ENCODE data around the gene TEX264. TPM values are rescaled to one million over a fixed set of nuclear protein-coding genes. Genes with fewer than 3 reads are reported as not detected.

TEX264 gene
- total and polyA plus RNA-seq, 5 donors from 2014 or later, result 47.0 to 165 (median 135) TPM

GRCh38 chr3:51682079-51682478, 11.0 kb downstream of the TEX264 start:
- Mint-ChIP-seq H3K27me3 (no peaks in the 10 kb centered on the region), H3K4me3 (peak overlapping the region; percentile 34 to 77 (median 70)), H3K27ac (peak overlapping the region; percentile 83 to 95 (median 92)), H3K36me3 (peaks cover 34% of the 10 kb centered on the region), H3K9me3 (no peaks in the 10 kb centered on the region), H3K4me1 (peaks cover 13 to 100% (median 71%) of the 10 kb centered on the region in 4 donors)
- ATAC-seq (ENCODE audit: low read depth in 2 of 2) (peak; percentile 72 to 77), DNase-seq (peak; percentile 66 to 95 (median 86))
- H3K27me3 ChIP-seq (ENCODE audit: control insufficient read depth, insufficient read depth, low read length), result no peaks in the 10 kb centered on the region
- peak overlapping the region; percentile 67 for H3K27ac ChIP-seq (ENCODE audit: insufficient read depth, low read length, poor library complexity, severe bottlenecking)
- peaks cover 18% of the 10 kb centered on the region for H3K36me3 ChIP-seq (ENCODE audit: control insufficient read depth, insufficient read depth, low read length)
- H3K9me3 ChIP-seq (ENCODE audit: control insufficient read depth in 2 of 2, low read length in 2 of 2), result no peaks in the 10 kb centered on the region
- H3K4me1 ChIP-seq (ENCODE audit: control insufficient read depth, insufficient read depth, low read length, poor library complexity, severe bottlenecking), result peaks cover 98% of the 10 kb centered on the region
- H3K4me3 ChIP-seq (ENCODE audit: low read depth, low read length), result peak overlapping the region; percentile 72

- Mint-ChIP-seq H3K4me1 (peaks cover 13 to 100% (median 75%) of the 10 kb centered on the region in 4 donors), H3K27ac (peak overlapping the region; percentile 92 to 96 (median 95)), H3K36me3 (peaks cover 34% of the 10 kb centered on the region), H3K4me3 (peak overlapping the region in 3 of 4 donors; percentile 39 to 77 (median 73)), H3K9me3 (no peaks in the 10 kb centered on the region), H3K27me3 (no peaks in the 10 kb centered on the region)
- DNase-seq, result no peak
- peaks cover 98% of the 10 kb centered on the region for H3K4me1 ChIP-seq (ENCODE audit: control insufficient read depth, insufficient read depth, low read length, poor library complexity, severe bottlenecking)
- H3K27me3 ChIP-seq (ENCODE audit: control insufficient read depth, insufficient read depth, low read length), result no peaks in the 10 kb centered on the region
- H3K4me3 ChIP-seq (ENCODE audit: low read depth, low read length), result peak overlapping the region; percentile 33
- no peak overlapping the region for H3K27ac ChIP-seq (ENCODE audit: insufficient read depth, low read length, poor library complexity, severe bottlenecking)
- no peak for ATAC-seq (ENCODE audit: low read depth in 2 of 2)
- no peaks in the 10 kb centered on the region for H3K9me3 ChIP-seq (ENCODE audit: control insufficient read depth in 2 of 2, low read length in 2 of 2)
- H3K36me3 ChIP-seq (ENCODE audit: control insufficient read depth, insufficient read depth, low read length), result peaks cover 18% of the 10 kb centered on the region
Observed at GRCh38 chr3:51682526-51682925, 11.5 kb downstream of the TEX264 start.

GRCh38 chr3:51683566-51683965, 12.5 kb downstream of the TEX264 start:
- Mint-ChIP-seq H3K27me3 (no peaks in the 10 kb centered on the region), H3K4me1 (peaks cover 13 to 100% (median 73%) of the 10 kb centered on the region in 4 donors), H3K27ac (peak overlapping the region in 2 of 3 donors; percentile 36 to 96), H3K36me3 (peaks cover 36% of the 10 kb centered on the region), H3K9me3 (no peaks in the 10 kb centered on the region), H3K4me3 (no peak overlapping the region)
- Histone ChIP-seq H3K4me3 (ENCODE audit: low read depth, low read length) (no peak overlapping the region), H3K9me3 (ENCODE audit: control insufficient read depth in 2 of 2, low read length in 2 of 2) (no peaks in the 10 kb centered on the region), H3K4me1 (ENCODE audit: control insufficient read depth, insufficient read depth, low read length, poor library complexity, severe bottlenecking) (peaks cover 98% of the 10 kb centered on the region), H3K27ac (ENCODE audit: insufficient read depth, low read length, poor library complexity, severe bottlenecking) (no peak overlapping the region), H3K36me3 (ENCODE audit: control insufficient read depth, insufficient read depth, low read length) (peaks cover 28% of the 10 kb centered on the region), H3K27me3 (ENCODE audit: control insufficient read depth, insufficient read depth, low read length) (no peaks in the 10 kb centered on the region)
- DNase-seq (no peak), ATAC-seq (ENCODE audit: low read depth in 2 of 2) (no peak)

- peak overlapping the region; percentile 88 for H3K27ac ChIP-seq (ENCODE audit: insufficient read depth, low read length, poor library complexity, severe bottlenecking)
- peaks cover 29% of the 10 kb centered on the region for H3K36me3 ChIP-seq (ENCODE audit: control insufficient read depth, insufficient read depth, low read length)
- H3K4me1 ChIP-seq (ENCODE audit: control insufficient read depth, insufficient read depth, low read length, poor library complexity, severe bottlenecking), result peaks cover 96% of the 10 kb centered on the region
- no peaks in the 10 kb centered on the region for H3K9me3 ChIP-seq (ENCODE audit: control insufficient read depth in 2 of 2, low read length in 2 of 2)
- H3K4me1 Mint-ChIP-seq, result peaks cover 13 to 98% (median 69%) of the 10 kb centered on the region in 4 donors
- H3K4me3 ChIP-seq (ENCODE audit: low read depth, low read length), result peak overlapping the region; percentile 67
- no peaks in the 10 kb centered on the region for H3K9me3 Mint-ChIP-seq
- DNase-seq (peak in 1 of 3 donors; percentile 47), ATAC-seq (ENCODE audit: low read depth in 2 of 2) (no peak)
- peaks cover 37% of the 10 kb centered on the region for H3K36me3 Mint-ChIP-seq
- H3K27ac Mint-ChIP-seq, result peak overlapping the region; percentile 96 to 98 (median 98)
- H3K27me3 Mint-ChIP-seq, result no peaks in the 10 kb centered on the region
- H3K27me3 ChIP-seq (ENCODE audit: control insufficient read depth, insufficient read depth, low read length), result no peaks in the 10 kb centered on the region
- H3K4me3 Mint-ChIP-seq, result peak overlapping the region; percentile 79 to 85 (median 84)
Observed at GRCh38 chr3:51684971-51685751, 14.1 kb downstream of the TEX264 start.

GRCh38 chr3:51686056-51686455, 15.0 kb downstream of the TEX264 start:
- H3K4me1 ChIP-seq (ENCODE audit: control insufficient read depth, insufficient read depth, low read length, poor library complexity, severe bottlenecking), result peaks cover 94% of the 10 kb centered on the region
- no peaks in the 10 kb centered on the region for H3K9me3 ChIP-seq (ENCODE audit: control insufficient read depth in 2 of 2, low read length in 2 of 2)
- H3K4me1 Mint-ChIP-seq, result peaks cover 13 to 96% (median 66%) of the 10 kb centered on the region in 4 donors
- no peaks in the 10 kb centered on the region for H3K27me3 ChIP-seq (ENCODE audit: control insufficient read depth, insufficient read depth, low read length)
- no peak for ATAC-seq (ENCODE audit: low read depth in 2 of 2)
- no peaks in the 10 kb centered on the region for H3K27me3 Mint-ChIP-seq
- H3K27ac Mint-ChIP-seq, result peak overlapping the region; percentile 96 to 98 (median 98)
- H3K27ac ChIP-seq (ENCODE audit: insufficient read depth, low read length, poor library complexity, severe bottlenecking), result peak overlapping the region; percentile 88
- H3K36me3 Mint-ChIP-seq, result peaks cover 43% of the 10 kb centered on the region
- H3K4me3 Mint-ChIP-seq, result peak overlapping the region; percentile 79 to 85 (median 84)
- peaks cover 35% of the 10 kb centered on the region for H3K36me3 ChIP-seq (ENCODE audit: control insufficient read depth, insufficient read depth, low read length)
- H3K9me3 Mint-ChIP-seq, result no peaks in the 10 kb centered on the region
- H3K4me3 ChIP-seq (ENCODE audit: low read depth, low read length), result peak overlapping the region; percentile 67
- DNase-seq, result no peak

GRCh38 chr3:51686512-51687215, 15.6 kb downstream of the TEX264 start:
- Histone ChIP-seq H3K36me3 (ENCODE audit: control insufficient read depth, insufficient read depth, low read length) (peaks cover 41% of the 10 kb centered on the region), H3K4me1 (ENCODE audit: control insufficient read depth, insufficient read depth, low read length, poor library complexity, severe bottlenecking) (peaks cover 91% of the 10 kb centered on the region), H3K4me3 (ENCODE audit: low read depth, low read length) (peak overlapping the region; percentile 67), H3K9me3 (ENCODE audit: control insufficient read depth in 2 of 2, low read length in 2 of 2) (no peaks in the 10 kb centered on the region), H3K27me3 (ENCODE audit: control insufficient read depth, insufficient read depth, low read length) (no peaks in the 10 kb centered on the region), H3K27ac (ENCODE audit: insufficient read depth, low read length, poor library complexity, severe bottlenecking) (peak overlapping the region; percentile 88)
- Mint-ChIP-seq H3K27me3 (no peaks in the 10 kb centered on the region), H3K9me3 (no peaks in the 10 kb centered on the region), H3K4me3 (peak overlapping the region; percentile 79 to 85 (median 84)), H3K36me3 (peaks cover 43% of the 10 kb centered on the region), H3K27ac (peak overlapping the region; percentile 96 to 98 (median 98)), H3K4me1 (peaks cover 13 to 93% (median 63%) of the 10 kb centered on the region in 4 donors)
- ATAC-seq (ENCODE audit: low read depth in 2 of 2) (peak; percentile 95 to 96), DNase-seq (peak; percentile 73 to 97 (median 85))

GRCh38 chr3:51687431-51688205, 16.6 kb downstream of the TEX264 start:
- DNase-seq (no peak), ATAC-seq (ENCODE audit: low read depth in 2 of 2) (no peak)
- Histone ChIP-seq H3K27ac (ENCODE audit: insufficient read depth, low read length, poor library complexity, severe bottlenecking) (no peak overlapping the region), H3K4me3 (ENCODE audit: low read depth, low read length) (peak overlapping the region; percentile 67), H3K9me3 (ENCODE audit: control insufficient read depth in 2 of 2, low read length in 2 of 2) (no peaks in the 10 kb centered on the region), H3K4me1 (ENCODE audit: control insufficient read depth, insufficient read depth, low read length, poor library complexity, severe bottlenecking) (peaks cover 82% of the 10 kb centered on the region), H3K36me3 (ENCODE audit: control insufficient read depth, insufficient read depth, low read length) (peaks cover 50% of the 10 kb centered on the region), H3K27me3 (ENCODE audit: control insufficient read depth, insufficient read depth, low read length) (no peaks in the 10 kb centered on the region)
- H3K4me3 Mint-ChIP-seq, result peak overlapping the region; percentile 67 to 85 (median 80)
- peaks cover 39% of the 10 kb centered on the region for H3K36me3 Mint-ChIP-seq
- H3K27me3 Mint-ChIP-seq, result no peaks in the 10 kb centered on the region
- H3K4me1 Mint-ChIP-seq, result peaks cover 8 to 85% (median 57%) of the 10 kb centered on the region in 4 donors
- peak overlapping the region; percentile 64 to 96 (median 73) for H3K27ac Mint-ChIP-seq
- no peaks in the 10 kb centered on the region for H3K9me3 Mint-ChIP-seq
